Stomach (tissue), 9 donors: ENCODE data around the gene PLPP7. TPM values are rescaled to one million over a fixed set of nuclear protein-coding genes. Genes with fewer than 3 reads are reported as not detected.

ENCODE experiments used
- DNase-seq, 2 donors: peaks; one replicate each; pipeline versions ENCODE4 v3.0.0 to v3.0.0-alpha.2; 2013 to 2019
- H3K27ac ChIP-seq, 5 donors: fragments of 200-600 bp in 4 of 5; sonication (generic) in 4 of 5; one replicate each; pipeline ENCODE4 v1.5.1; 2013 to 2019; ENCODE audit warnings: mild to moderate bottlenecking in 1 of 5, moderate library complexity in 1 of 5
- H3K27me3 ChIP-seq, 3 donors: fragments of 200-600 bp; sonication (generic); one replicate each; pipeline ENCODE4 v1.5.1; 2017 to 2019; ENCODE audit warnings: mixed run types in 1 of 3
- H3K36me3 ChIP-seq, 4 donors: fragments of 200-600 bp; sonication (generic); 1 replicate in 3 of 4; 2 replicates in 1 of 4; pipeline ENCODE4 v1.5.1; 2016 to 2019
- H3K4me1 ChIP-seq, 4 donors: fragments of 200-600 bp; sonication (generic); one replicate each; pipeline ENCODE4 v1.5.1; 2016 to 2019
- H3K4me3 ChIP-seq, 4 donors: fragments of 200-600 bp; sonication (generic) in 3 of 4; one replicate each; pipeline ENCODE4 v1.5.1; 2016 to 2019; ENCODE audit warnings: mild to moderate bottlenecking in 1 of 4
- H3K9me3 ChIP-seq, 4 donors: fragments of 200-600 bp; sonication (generic); one replicate each; pipeline ENCODE4 v1.5.1; 2016 to 2019
- CTCF ChIP-seq, 7 experiments: fragments of 450-650 bp in 4 of 7; fragments of 200-600 bp in 3 of 7; sonication (generic) in 3 of 7; IDR thresholded peaks; one replicate each; pipeline ENCODE4 v1.5.1; 2016 to 2019; ENCODE audit warnings: antibody characterized with exemption in 7 of 7, control low read depth in 2 of 7, mild to moderate bottlenecking in 1 of 7
- EP300 ChIP-seq: sonication (generic); formaldehyde crosslinking; IDR thresholded peaks from one replicate; pipeline ENCODE4 v1.6.1; 2017; ENCODE audit warnings: antibody characterized with exemption
- POLR2A ChIP-seq, 4 donors: fragments of 450-650 bp; IDR thresholded peaks; one replicate each; pipeline ENCODE4 v1.6.1; 2016; ENCODE audit warnings: antibody characterized with exemption in 4 of 4, control low read depth in 2 of 4, mild to moderate bottlenecking in 1 of 4, moderate library complexity in 1 of 4
- POLR2AphosphoS5 ChIP-seq, 3 donors: sonication (generic); formaldehyde crosslinking; IDR thresholded peaks; one replicate each; pipeline ENCODE4 v1.6.1; 2016; ENCODE audit warnings: antibody characterized with exemption in 3 of 3
- WGBS, 5 donors: extraction: QIAGEN DNeasy Blood & Tissue Kit in 3 of 5; methylation state at CpG; one replicate each; pipeline versions ENCODE4 v1.1.5 to v1.1.7; 2013 to 2018; 5-methylcytosine and 5-hydroxymethylcytosine counted together
- intact Hi-C: fragments of 100-400 bp; cut with DNase I; formaldehyde crosslinking; loops from one replicate; pipeline ENCODE4 v1.15.1; 2023; ENCODE audit warnings: low total_unique reads
- polyA plus RNA-seq, 3 donors: library from polyadenylated mRNA; stranded (reverse); fragments of 200-250 nt; gene quantifications; one replicate each; pipeline ENCODE4 v1.2.3, GENCODE V29; 2013
- total RNA-seq, 5 donors: library from RNA; depleted of rRNA; stranded (reverse); fragments of >200 nt; gene quantifications; one replicate each; pipeline versions ENCODE4 v1.1.0 to v1.2.3, GENCODE V29; 2014 to 2016
- donor health status: healthy with polysubstance abuse.
- donor health status: Bipolar disorder and iron deficiency.
- donor health status: healthy.

The PLPP7 gene
- total and polyA plus RNA-seq, 8 donors = 0.29 to 1.8 (median 1.6) TPM; not detected in 1

DNA sequence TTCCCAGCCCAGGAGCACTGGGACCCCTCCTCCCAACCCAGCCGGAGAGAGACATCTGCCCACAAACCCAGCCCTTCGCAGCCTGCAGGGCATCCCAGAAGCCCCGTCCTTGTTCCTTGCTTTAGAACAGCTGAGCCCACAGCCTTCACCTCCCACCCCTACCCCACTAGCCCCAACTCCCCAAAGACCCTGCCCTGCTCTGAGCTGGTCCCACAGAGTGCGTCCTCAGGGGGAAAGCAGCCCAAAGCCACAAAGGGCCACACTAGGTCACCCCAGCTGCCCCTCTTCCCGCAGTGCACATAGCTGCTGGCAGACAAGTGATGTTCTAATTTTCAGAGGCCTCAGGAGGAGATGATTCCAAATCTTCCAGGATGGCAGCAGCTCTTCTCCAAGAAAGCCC lies 8.8 kb downstream of the PLPP7 start:
- 81 to 91% (median 86%) methylated on average over 4 to 5 of the region's 5 CpGs for WGBS, 5 donors
- intact Hi-C loops = no loop called here
- Histone ChIP-seq H3K27ac (no peak overlapping the region), H3K4me3 (no peak overlapping the region), H3K9me3 (no peaks in the 10 kb centered on the region), H3K27me3 (no peaks in the 10 kb centered on the region), H3K4me1 (peaks cover 0 to 1% (median 0%) of the 10 kb centered on the region in 4 donors), H3K36me3 (no peaks in the 10 kb centered on the region)
- DNase-seq = no peak
- TF ChIP-seq CTCF (IDR thresholded peaks at IDR 0.05) (no peak), POLR2A (IDR thresholded peaks at IDR 0.05) (no peak), POLR2AphosphoS5 (IDR thresholded peaks at IDR 0.05) (no peak), EP300 (no peak)

- 87 to 92% (median 90%) methylated on average over 5 to 12 of the region's 12 CpGs for WGBS, 5 donors
- Histone ChIP-seq H3K27me3 (no peaks in the 10 kb centered on the region), H3K27ac (no peak overlapping the region), H3K36me3 (no peaks in the 10 kb centered on the region), H3K9me3 (no peaks in the 10 kb centered on the region), H3K4me3 (no peak overlapping the region), H3K4me1 (no peaks in the 10 kb centered on the region)
- TF ChIP-seq POLR2A (IDR thresholded peaks at IDR 0.05) = no peak
- TF ChIP-seq CTCF (IDR thresholded peaks at IDR 0.05) = no peak
- TF ChIP-seq EP300 = no peak
- TF ChIP-seq POLR2AphosphoS5 (IDR thresholded peaks at IDR 0.05) = no peak
- intact Hi-C loops = no loop called here
- no peak for DNase-seq
These were observed 9.3 kb downstream of the PLPP7 start for GRCh38 chr9:131298816-131299215.

DNA sequence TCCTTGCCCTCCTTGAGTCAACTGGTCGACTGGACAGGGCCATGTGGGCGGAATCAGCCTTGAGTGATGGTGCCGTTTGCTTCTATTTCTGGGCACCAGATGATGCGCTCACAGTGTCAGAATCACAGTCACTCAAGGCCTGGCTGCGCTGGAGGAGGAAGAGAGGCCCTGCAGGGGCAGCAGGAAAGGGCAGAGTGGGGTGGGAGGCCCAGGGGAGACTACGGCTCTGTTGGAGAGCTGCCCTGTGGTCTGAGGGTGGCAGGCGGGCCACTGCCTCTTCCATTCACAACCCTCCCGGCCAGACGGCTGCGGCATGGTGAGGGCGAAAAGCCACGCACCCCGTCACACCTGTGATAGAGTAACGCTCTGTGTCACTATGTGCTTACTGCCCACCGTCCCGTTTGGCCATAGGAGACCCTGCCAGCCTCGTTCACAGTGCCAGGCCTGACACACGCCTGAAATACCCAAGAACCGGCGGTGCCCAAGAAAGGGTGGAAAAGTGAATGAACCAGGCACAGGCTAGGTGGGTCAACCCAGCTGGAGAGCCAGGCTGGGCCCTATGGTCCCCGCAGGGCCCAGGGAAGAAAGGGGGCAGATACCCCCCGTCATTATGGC lies 9.9 kb downstream of the PLPP7 start:
- WGBS, 5 donors = 69 to 83% (median 72%) methylated on average over 21 to 22 of the region's 22 CpGs
- Histone ChIP-seq H3K4me3 (no peak overlapping the region), H3K27me3 (no peaks in the 10 kb centered on the region), H3K9me3 (no peaks in the 10 kb centered on the region), H3K4me1 (no peaks in the 10 kb centered on the region), H3K27ac (no peak overlapping the region), H3K36me3 (no peaks in the 10 kb centered on the region)
- intact Hi-C loops = no loop called here
- DNase-seq = no peak
- TF ChIP-seq EP300 (no peak), POLR2A (IDR thresholded peaks at IDR 0.05) (no peak), CTCF (IDR thresholded peaks at IDR 0.05) (no peak), POLR2AphosphoS5 (IDR thresholded peaks at IDR 0.05) (no peak)

- TF ChIP-seq EP300 (no peak), CTCF (IDR thresholded peaks at IDR 0.05) (no peak), POLR2AphosphoS5 (IDR thresholded peaks at IDR 0.05) (no peak), POLR2A (IDR thresholded peaks at IDR 0.05) (no peak)
- WGBS, 5 donors = 64 to 82% (median 76%) methylated on average over 5 of the region's 5 CpGs
- intact Hi-C loops = no loop called here
These were observed 10.4 kb downstream of the PLPP7 start for GRCh38 chr9:131299961-131300347.

More at GRCh38 chr9:131299961-131300347, 10.4 kb downstream of the PLPP7 start:
- Histone ChIP-seq H3K36me3 (no peaks in the 10 kb centered on the region), H3K9me3 (no peaks in the 10 kb centered on the region), H3K4me3 (no peak overlapping the region), H3K27me3 (no peaks in the 10 kb centered on the region), H3K4me1 (no peaks in the 10 kb centered on the region), H3K27ac (no peak overlapping the region)
- DNase-seq = no peak
